ENCODE results near the gene TALDO1.

TALDO1 gene

DNA sequence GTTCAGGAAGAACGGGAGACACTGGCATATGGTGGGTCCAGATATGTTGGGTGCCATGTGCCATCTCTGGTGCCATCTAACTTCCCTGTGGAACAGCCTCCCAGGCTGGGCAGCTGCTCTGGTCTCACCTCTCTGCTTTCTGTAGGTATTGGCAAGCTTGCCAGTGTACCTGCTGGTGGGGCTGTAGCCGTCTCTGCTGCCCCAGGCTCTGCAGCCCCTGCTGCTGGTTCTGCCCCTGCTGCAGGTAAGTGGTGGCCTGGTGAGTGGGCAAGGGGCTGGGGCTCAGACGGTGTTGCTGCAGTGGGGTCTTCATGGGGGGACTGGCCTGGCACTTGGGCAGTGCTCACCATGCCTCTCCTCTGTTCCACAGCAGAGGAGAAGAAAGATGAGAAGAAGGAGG, 65.1 kb downstream of the TALDO1 start:
- no peak for DNase-seq (ENCODE audit: low read depth)
- TF ChIP-seq, protein P1, sequence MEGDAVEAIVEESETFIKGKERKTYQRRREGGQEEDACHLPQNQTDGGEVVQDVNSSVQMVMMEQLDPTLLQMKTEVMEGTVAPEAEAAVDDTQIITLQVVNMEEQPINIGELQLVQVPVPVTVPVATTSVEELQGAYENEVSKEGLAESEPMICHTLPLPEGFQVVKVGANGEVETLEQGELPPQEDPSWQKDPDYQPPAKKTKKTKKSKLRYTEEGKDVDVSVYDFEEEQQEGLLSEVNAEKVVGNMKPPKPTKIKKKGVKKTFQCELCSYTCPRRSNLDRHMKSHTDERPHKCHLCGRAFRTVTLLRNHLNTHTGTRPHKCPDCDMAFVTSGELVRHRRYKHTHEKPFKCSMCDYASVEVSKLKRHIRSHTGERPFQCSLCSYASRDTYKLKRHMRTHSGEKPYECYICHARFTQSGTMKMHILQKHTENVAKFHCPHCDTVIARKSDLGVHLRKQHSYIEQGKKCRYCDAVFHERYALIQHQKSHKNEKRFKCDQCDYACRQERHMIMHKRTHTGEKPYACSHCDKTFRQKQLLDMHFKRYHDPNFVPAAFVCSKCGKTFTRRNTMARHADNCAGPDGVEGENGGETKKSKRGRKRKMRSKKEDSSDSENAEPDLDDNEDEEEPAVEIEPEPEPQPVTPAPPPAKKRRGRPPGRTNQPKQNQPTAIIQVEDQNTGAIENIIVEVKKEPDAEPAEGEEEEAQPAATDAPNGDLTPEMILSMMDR (conservative IDR thresholded peaks at IDR 0.05; ENCODE audit: low read depth, low read length): no peak
- no peak overlapping the region for H3K4me3 ChIP-seq (ENCODE audit: low read depth, low read length)

DNA sequence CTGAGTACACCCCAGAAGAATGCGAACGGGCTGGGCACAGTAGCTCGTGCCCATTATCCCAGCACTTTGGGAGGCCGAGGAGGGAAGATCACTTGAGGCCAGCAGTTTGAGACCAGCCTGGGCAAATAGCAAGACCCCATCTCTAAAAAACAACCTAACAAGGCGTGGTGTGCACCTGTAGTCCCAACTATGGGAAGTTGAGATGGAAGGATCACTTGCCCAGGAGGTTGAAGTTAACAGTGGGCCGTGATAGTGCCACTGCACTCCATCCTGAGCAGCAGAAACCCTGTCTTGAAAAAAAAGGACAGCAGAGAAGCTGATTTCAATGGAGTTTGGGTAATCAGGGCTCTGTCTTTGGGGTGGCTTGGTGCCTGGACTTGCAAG, 65.8 kb downstream of the TALDO1 start:
- no peak for DNase-seq (ENCODE audit: low read depth)
- no peak overlapping the region for H3K4me3 ChIP-seq (ENCODE audit: low read depth, low read length)

DNA sequence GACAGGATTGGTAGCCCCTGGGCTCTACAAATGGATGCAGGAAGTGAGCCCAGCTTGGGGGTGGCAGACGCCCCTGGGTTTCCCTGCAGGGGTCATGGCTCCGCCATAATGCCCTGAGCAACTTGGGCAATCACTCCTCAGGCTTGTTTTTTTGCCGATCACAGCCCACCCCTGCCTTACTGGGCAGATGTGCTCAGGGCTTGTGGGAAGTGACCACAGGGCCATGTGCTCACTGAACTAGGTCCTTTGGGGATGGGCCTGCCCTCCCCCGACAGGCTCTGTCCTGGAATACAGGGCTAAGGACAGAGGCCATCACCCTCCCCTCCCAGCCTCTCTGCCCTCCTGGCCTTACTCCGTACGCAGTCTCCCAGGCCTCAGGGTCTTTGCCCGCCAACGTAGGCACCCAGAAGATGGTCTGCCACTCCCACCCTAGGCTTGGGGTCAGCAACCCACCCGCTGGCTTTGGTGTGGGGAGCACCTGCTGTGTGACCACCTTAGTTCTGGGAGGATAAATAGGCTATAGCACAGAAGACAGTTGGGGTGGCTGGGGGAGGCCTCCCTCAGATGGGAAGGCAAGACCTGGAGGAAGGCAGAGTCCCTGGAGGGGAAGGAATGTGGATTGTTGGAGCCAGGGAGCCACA, 66.3 kb downstream of the TALDO1 start:
- no peak overlapping the region for H3K4me3 ChIP-seq (ENCODE audit: low read depth, low read length)
- TF ChIP-seq, protein P1 (conservative IDR thresholded peaks at IDR 0.05; ENCODE audit: low read depth, low read length): no peak
- no peak for DNase-seq (ENCODE audit: low read depth)

More for the DNA sequence above, 65.8 kb downstream of the TALDO1 start:
- TF ChIP-seq, protein P1 (conservative IDR thresholded peaks at IDR 0.05; ENCODE audit: low read depth, low read length): no peak
